CD4-positive, alpha-beta T cell treated with Interleukin-15 for 4 hours (primary cell): ENCODE measurements around the gene TTC23L.
"Not testable (repeated sequence)": the region's sequence is repeated elsewhere in the genome, so short reads cannot be mapped to it uniquely, and the experiment has no call there.

Source experiments
- DNase-seq: peaks from one replicate; pipeline ENCODE4 v3.0.0-alpha.2; 2020; ENCODE audit warnings: low spot score

TTC23L gene

GRCh38 chr5:34838785-34839714 lies at the start of gene TTC23L:
Gene TTC23L, plus strand, starts transcription at chr5:34839164. Its CDS starts 1,508 bp downstream, at chr5:34840672.
- DNase-seq, result peak; percentile 92

GRCh38 chr5:34789639-34790038 lies 49.3 kb upstream of the TTC23L start:
- no peak for DNase-seq

- no peak for DNase-seq
These were observed 48.9 kb upstream of the TTC23L start for GRCh38 chr5:34790069-34790468.

GRCh38 chr5:34791761-34792244 lies 47.2 kb upstream of the TTC23L start:
- no peak for DNase-seq

GRCh38 chr5:34802834-34803563 lies 36.0 kb upstream of the TTC23L start:
- DNase-seq, result no peak

- DNase-seq, result no peak
These were observed 34.8 kb upstream of the TTC23L start for GRCh38 chr5:34803974-34804732.

GRCh38 chr5:34804913-34805312 lies 34.1 kb upstream of the TTC23L start:
- no peak for DNase-seq

- no peak for DNase-seq
These were observed 32.4 kb upstream of the TTC23L start for GRCh38 chr5:34806532-34806931.

GRCh38 chr5:34811706-34812105 lies 27.3 kb upstream of the TTC23L start:
- DNase-seq, result no peak

GRCh38 chr5:34813509-34813908 lies 25.5 kb upstream of the TTC23L start:
- no peak for DNase-seq

GRCh38 chr5:34817558-34818351 lies 21.2 kb upstream of the TTC23L start:
- DNase-seq, result no peak

- no peak for DNase-seq
These were observed 20.2 kb upstream of the TTC23L start for GRCh38 chr5:34818717-34819116.

- no peak for DNase-seq
These were observed 18.4 kb upstream of the TTC23L start for GRCh38 chr5:34820593-34820992.

- DNase-seq, result no peak
These were observed 15.8 kb upstream of the TTC23L start for GRCh38 chr5:34822956-34823715.

GRCh38 chr5:34826347-34826746 lies 12.6 kb upstream of the TTC23L start:
- DNase-seq, result no peak

- DNase-seq, result no peak
These were observed 11.1 kb upstream of the TTC23L start for GRCh38 chr5:34827588-34828506.

- not testable (repeated sequence) for DNase-seq
These were observed 8.1 kb upstream of the TTC23L start for GRCh38 chr5:34830827-34831226.

- DNase-seq, result no peak
These were observed 7.7 kb upstream of the TTC23L start for GRCh38 chr5:34831303-34831702.

GRCh38 chr5:34832568-34832967 lies 6.4 kb upstream of the TTC23L start:
- DNase-seq, result no peak

- no peak for DNase-seq
These were observed 5.9 kb upstream of the TTC23L start for GRCh38 chr5:34833090-34833489.
